Kidney (tissue), 14 donors: Measurements from ENCODE around the gene EQTN. TPM values are rescaled to one million over a fixed set of nuclear protein-coding genes. Genes with fewer than 3 reads are reported as not detected.

Source experiments
- DNase-seq, 5 donors: peaks; one replicate each; pipeline ENCODE4 v3.0.0-alpha.2; 2013 to 2020
- FAIRE-seq: peaks from 2 replicates; lab custom pipeline; 2012; peaks lifted over from hg19 to GRCh38; lab: Jason Lieb, UNC
- H3K27ac ChIP-seq, 2 donors: one replicate each; pipeline ENCODE4 v1.7.0; 2013; ENCODE audit warnings: low read depth in 2 of 2, low read length in 2 of 2, inconsistent platforms in 1 of 2
- H3K27me3 ChIP-seq: one replicate; pipeline ENCODE4 v1.7.1; 2013; ENCODE audit warnings: low read length, inconsistent platforms; ENCODE audit not compliant: control insufficient read depth, insufficient read depth
- H3K36me3 ChIP-seq, 3 donors: one replicate each; pipeline versions ENCODE4 v1.7.0 to v1.7.1; 2013; ENCODE audit warnings: low read length in 3 of 3, control low read depth in 1 of 3, inconsistent platforms in 1 of 3; ENCODE audit not compliant: insufficient read depth in 3 of 3, control insufficient read depth in 2 of 3
- H3K4me1 ChIP-seq, 3 donors: one replicate each; pipeline versions ENCODE4 v1.7.0 to v1.7.1; 2013; ENCODE audit warnings: low read length in 3 of 3, inconsistent platforms in 1 of 3, low read depth in 1 of 3; ENCODE audit not compliant: control insufficient read depth in 2 of 3, insufficient read depth in 2 of 3
- H3K4me3 ChIP-seq, 3 donors: one replicate each; pipeline versions ENCODE4 v1.7.0 to v1.8.1; 2013; ENCODE audit warnings: low read length in 3 of 3, control low read depth in 1 of 3, inconsistent platforms in 1 of 3
- H3K9ac ChIP-seq, 3 donors: one replicate each; pipeline versions ENCODE4 v1.7.0 to v1.7.1; 2013; ENCODE audit warnings: low read length in 3 of 3, control low read depth in 1 of 3, inconsistent platforms in 1 of 3
- H3K9me3 ChIP-seq, 3 donors: one replicate each; pipeline versions ENCODE4 v1.7.0 to v1.7.1; 2013; ENCODE audit warnings: low read length in 3 of 3, control low read depth in 1 of 3, inconsistent platforms in 1 of 3; ENCODE audit not compliant: control insufficient read depth in 2 of 3, insufficient read depth in 1 of 3
- CTCF ChIP-seq: IDR thresholded peaks from 3 replicates; pipeline ENCODE4 v1.5.1; 2012; ENCODE audit warnings: mild to moderate bottlenecking, moderate library complexity, borderline replicate concordance; ENCODE audit not compliant: insufficient read depth; ENCODE audit errors: extremely low read depth
- intact Hi-C: fragments of 100-400 bp; cut with DNase I; formaldehyde crosslinking; loops from one replicate; pipeline ENCODE4 v1.11.1; 2022
- polyA plus RNA-seq: library from polyadenylated mRNA; stranded (reverse); fragments of 350-450 nt; fragmentation: Illumina TruSeq; extraction: RNeasy Lipid Tissue Mini Kit (QIAGEN cat#74804); gene quantifications from one replicate; pipeline ENCODE4 v1.2.3, GENCODE V29; 2014; ENCODE audit warnings: low read depth, low replicate concordance; ENCODE audit not compliant: insufficient read depth
- total RNA-seq: library from RNA; stranded (reverse); fragmentation: NEBNext Ultra II Directional; extraction: Animal tissue kit (Norgen Biotek cat#: 25700); gene quantifications from one replicate; pipeline ENCODE4 v1.2.1, GENCODE V29; 2021
- donor health status: control.
- donor health status: control.
- donor health status: control.
- donor health status: control.
- donor health status: control.
- donor health status: DM: yes; HTN: yes; CAD: no.
- donor health status: Normal renal cell carcinoma (clear cell type).

Gene EQTN
- total and polyA plus RNA-seq, 2 donors from 2014 or later = 1.4 TPM; not detected in 1

- Histone ChIP-seq H3K27me3 (no peaks in the 10 kb centered on the region), H3K27ac (peak overlapping the region; percentile 10 to 61), H3K9ac (no peak overlapping the region), H3K4me1 (peaks cover 7 to 28% (median 17%) of the 10 kb centered on the region in 3 donors), H3K9me3 (no peaks in the 10 kb centered on the region), H3K36me3 (no peaks in the 10 kb centered on the region), H3K4me3 (no peak overlapping the region)
- FAIRE-seq = no peak
- intact Hi-C loops = no loop called here
- TF ChIP-seq CTCF = no peak
- DNase-seq = peak in 4 of 5 donors; percentile 83 to 94 (median 88)
These were observed 44.1 kb upstream of the EQTN start for GRCh38 chr9:27340961-27341511.

DNA sequence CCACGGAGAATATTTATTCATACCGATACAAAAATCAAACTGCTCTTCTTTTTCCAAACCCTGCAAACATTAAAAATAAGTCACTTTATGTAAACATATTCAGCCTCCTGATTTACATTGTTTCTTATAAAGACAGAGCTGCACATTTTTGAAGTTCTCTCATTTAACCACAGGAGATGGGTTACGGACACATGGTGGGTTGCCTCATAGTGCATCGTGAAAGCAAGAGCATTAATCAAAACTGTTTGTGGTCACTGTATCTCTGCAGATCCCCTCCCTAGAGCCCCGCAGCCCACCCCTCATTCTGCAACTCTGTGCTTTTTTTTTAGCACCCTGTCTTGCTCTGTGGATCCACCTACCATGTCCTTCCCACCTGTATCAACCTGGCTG, 43.3 kb upstream of the EQTN start:
- FAIRE-seq (no peak), DNase-seq (no peak)
- H3K36me3 ChIP-seq = no peaks in the 10 kb centered on the region
- no peaks in the 10 kb centered on the region for H3K27me3 ChIP-seq
- peak overlapping the region in 1 of 2 donors; percentile 10 for H3K27ac ChIP-seq
- no peak overlapping the region for H3K4me3 ChIP-seq
- no peak for TF ChIP-seq CTCF
- intact Hi-C loops = no loop called here
- no peak overlapping the region for H3K9ac ChIP-seq
- no peaks in the 10 kb centered on the region for H3K9me3 ChIP-seq
- H3K4me1 ChIP-seq = peaks cover 7 to 28% (median 17%) of the 10 kb centered on the region in 3 donors

GRCh38 chr9:27339661-27340284, 42.8 kb upstream of the EQTN start:
- Histone ChIP-seq H3K36me3 (no peaks in the 10 kb centered on the region), H3K4me1 (peaks cover 7 to 28% (median 17%) of the 10 kb centered on the region in 3 donors), H3K4me3 (no peak overlapping the region), H3K27ac (peak overlapping the region in 1 of 2 donors; percentile 34), H3K9me3 (no peaks in the 10 kb centered on the region), H3K9ac (no peak overlapping the region), H3K27me3 (no peaks in the 10 kb centered on the region)
- no peak for FAIRE-seq
- TF ChIP-seq CTCF = no peak
- intact Hi-C loops = loop anchor here (10.0 kb wide), 1 partner anchor 185 kb away; the partner anchor contains the start of genes IFNK and MOB3B
- DNase-seq = no peak
